Neural cell (in vitro differentiated cells): Measurements from ENCODE around the gene LSMEM2.

ENCODE experiments used
- EP300 ChIP-seq: fragments of 450-650 bp; conservative IDR thresholded peaks from 2 replicates; pipeline ENCODE4 v1.6.1; 2014; ENCODE audit warnings: antibody characterized with exemption, mild to moderate bottlenecking, moderate library complexity; ENCODE audit not compliant: poor library complexity, severe bottlenecking
- EZH2 ChIP-seq: fragments of 200-600, 300-800 bp; shearing (Covaris generic), sonication (generic); IDR thresholded peaks from 2 replicates; pipeline ENCODE4 v1.6.1; 2014; ENCODE audit warnings: antibody characterized with exemption, low read length, borderline replicate concordance, mild to moderate bottlenecking; ENCODE audit not compliant: insufficient read depth, poor library complexity, severe bottlenecking
- POLR2AphosphoS5 ChIP-seq: IDR thresholded peaks from 2 replicates; pipeline ENCODE4 v1.6.1; 2012
- RAD21 ChIP-seq: fragments of 450-650 bp; conservative IDR thresholded peaks from 2 replicates; pipeline ENCODE4 v1.6.1; 2014; ENCODE audit warnings: antibody characterized with exemption, mild to moderate bottlenecking, moderate library complexity
- SMC3 ChIP-seq: fragments of 450-650 bp; conservative IDR thresholded peaks from 2 replicates; pipeline ENCODE4 v1.6.1; 2014; ENCODE audit warnings: antibody characterized with exemption, mild to moderate bottlenecking, moderate library complexity; ENCODE audit not compliant: poor library complexity
- TAF1 ChIP-seq: IDR thresholded peaks from 2 replicates; pipeline ENCODE4 v1.6.1; 2012; ENCODE audit warnings: low read depth
- TF ChIP-seq, protein P1 (sequence below): fragments of 450-650 bp; IDR thresholded peaks from 2 replicates; pipeline ENCODE4 v1.5.1; 2014; ENCODE audit warnings: antibody characterized with exemption, mild to moderate bottlenecking, moderate library complexity; ENCODE audit not compliant: poor library complexity, severe bottlenecking
- TF ChIP-seq, protein P2 (sequence below): IDR thresholded peaks from 2 replicates; pipeline ENCODE4 v1.6.1; 2012; ENCODE audit warnings: borderline replicate concordance

DNA sequence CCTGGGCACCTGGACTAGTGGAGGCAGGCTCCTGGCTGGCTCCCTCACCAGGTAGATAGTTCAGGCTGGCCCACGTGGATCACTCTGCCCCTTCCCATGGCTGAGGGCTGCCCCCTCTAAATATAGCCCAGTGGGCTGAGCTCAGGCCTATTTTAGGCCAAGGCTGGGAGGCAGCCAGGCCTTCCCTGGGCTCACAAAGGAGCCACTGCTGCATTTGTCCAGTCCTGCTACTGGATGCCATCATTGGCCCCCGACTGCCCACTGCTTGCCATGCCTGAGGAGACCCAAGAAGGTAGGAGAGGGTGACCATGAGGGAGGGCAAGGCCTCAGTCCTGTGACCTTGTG is at the start of gene LSMEM2:
- TF ChIP-seq POLR2AphosphoS5 (no peak), EZH2 (no peak), EP300 (no peak), TAF1 (no peak), SMC3 (no peak), RAD21 (no peak)
- TF ChIP-seq, protein P1, sequence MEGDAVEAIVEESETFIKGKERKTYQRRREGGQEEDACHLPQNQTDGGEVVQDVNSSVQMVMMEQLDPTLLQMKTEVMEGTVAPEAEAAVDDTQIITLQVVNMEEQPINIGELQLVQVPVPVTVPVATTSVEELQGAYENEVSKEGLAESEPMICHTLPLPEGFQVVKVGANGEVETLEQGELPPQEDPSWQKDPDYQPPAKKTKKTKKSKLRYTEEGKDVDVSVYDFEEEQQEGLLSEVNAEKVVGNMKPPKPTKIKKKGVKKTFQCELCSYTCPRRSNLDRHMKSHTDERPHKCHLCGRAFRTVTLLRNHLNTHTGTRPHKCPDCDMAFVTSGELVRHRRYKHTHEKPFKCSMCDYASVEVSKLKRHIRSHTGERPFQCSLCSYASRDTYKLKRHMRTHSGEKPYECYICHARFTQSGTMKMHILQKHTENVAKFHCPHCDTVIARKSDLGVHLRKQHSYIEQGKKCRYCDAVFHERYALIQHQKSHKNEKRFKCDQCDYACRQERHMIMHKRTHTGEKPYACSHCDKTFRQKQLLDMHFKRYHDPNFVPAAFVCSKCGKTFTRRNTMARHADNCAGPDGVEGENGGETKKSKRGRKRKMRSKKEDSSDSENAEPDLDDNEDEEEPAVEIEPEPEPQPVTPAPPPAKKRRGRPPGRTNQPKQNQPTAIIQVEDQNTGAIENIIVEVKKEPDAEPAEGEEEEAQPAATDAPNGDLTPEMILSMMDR, result no peak
- TF ChIP-seq, protein P2, sequence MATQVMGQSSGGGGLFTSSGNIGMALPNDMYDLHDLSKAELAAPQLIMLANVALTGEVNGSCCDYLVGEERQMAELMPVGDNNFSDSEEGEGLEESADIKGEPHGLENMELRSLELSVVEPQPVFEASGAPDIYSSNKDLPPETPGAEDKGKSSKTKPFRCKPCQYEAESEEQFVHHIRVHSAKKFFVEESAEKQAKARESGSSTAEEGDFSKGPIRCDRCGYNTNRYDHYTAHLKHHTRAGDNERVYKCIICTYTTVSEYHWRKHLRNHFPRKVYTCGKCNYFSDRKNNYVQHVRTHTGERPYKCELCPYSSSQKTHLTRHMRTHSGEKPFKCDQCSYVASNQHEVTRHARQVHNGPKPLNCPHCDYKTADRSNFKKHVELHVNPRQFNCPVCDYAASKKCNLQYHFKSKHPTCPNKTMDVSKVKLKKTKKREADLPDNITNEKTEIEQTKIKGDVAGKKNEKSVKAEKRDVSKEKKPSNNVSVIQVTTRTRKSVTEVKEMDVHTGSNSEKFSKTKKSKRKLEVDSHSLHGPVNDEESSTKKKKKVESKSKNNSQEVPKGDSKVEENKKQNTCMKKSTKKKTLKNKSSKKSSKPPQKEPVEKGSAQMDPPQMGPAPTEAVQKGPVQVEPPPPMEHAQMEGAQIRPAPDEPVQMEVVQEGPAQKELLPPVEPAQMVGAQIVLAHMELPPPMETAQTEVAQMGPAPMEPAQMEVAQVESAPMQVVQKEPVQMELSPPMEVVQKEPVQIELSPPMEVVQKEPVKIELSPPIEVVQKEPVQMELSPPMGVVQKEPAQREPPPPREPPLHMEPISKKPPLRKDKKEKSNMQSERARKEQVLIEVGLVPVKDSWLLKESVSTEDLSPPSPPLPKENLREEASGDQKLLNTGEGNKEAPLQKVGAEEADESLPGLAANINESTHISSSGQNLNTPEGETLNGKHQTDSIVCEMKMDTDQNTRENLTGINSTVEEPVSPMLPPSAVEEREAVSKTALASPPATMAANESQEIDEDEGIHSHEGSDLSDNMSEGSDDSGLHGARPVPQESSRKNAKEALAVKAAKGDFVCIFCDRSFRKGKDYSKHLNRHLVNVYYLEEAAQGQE, result no peak
